Trophoblast cell (in vitro differentiated cells and primary cell): ENCODE measurements around the gene SLC13A3.

Source experiments
- DNase-seq, 2 donors: peaks; one replicate each; pipeline ENCODE4 v3.0.0-alpha.2; 2016
- H2AFZ ChIP-seq: 2 replicates; pipeline ENCODE4 v1.6.1; 2013; ENCODE audit warnings: low read length, moderate library complexity, mild to moderate bottlenecking; ENCODE audit not compliant: insufficient read depth, poor library complexity
- H2AK5ac ChIP-seq: 2 replicates; pipeline ENCODE4 v1.6.1; 2013; ENCODE audit warnings: mild to moderate bottlenecking, low read length
- H2BK120ac ChIP-seq: 2 replicates; pipeline ENCODE4 v1.6.1; 2013; ENCODE audit warnings: low read length, mild to moderate bottlenecking, moderate library complexity; ENCODE audit not compliant: insufficient read depth, poor library complexity
- H2BK12ac ChIP-seq: 2 replicates; pipeline ENCODE4 v1.6.1; 2013; ENCODE audit warnings: mild to moderate bottlenecking, low read length, moderate library complexity
- H2BK5ac ChIP-seq: 2 replicates; pipeline ENCODE4 v1.6.1; 2013; ENCODE audit warnings: low read length, low read depth, moderate library complexity, mild to moderate bottlenecking; ENCODE audit not compliant: poor library complexity
- H3K14ac ChIP-seq: 2 replicates; pipeline ENCODE4 v1.6.1; 2013; ENCODE audit warnings: mild to moderate bottlenecking, low read length
- H3K18ac ChIP-seq: 2 replicates; pipeline ENCODE4 v1.6.1; 2013; ENCODE audit warnings: mild to moderate bottlenecking, low read length
- H3K23ac ChIP-seq: 2 replicates; pipeline ENCODE4 v1.6.1; 2013; ENCODE audit warnings: low read length
- H3K27ac ChIP-seq: 2 replicates; pipeline ENCODE4 v1.5.1; 2013; ENCODE audit warnings: low read depth, mild to moderate bottlenecking, inconsistent platforms, low read length, moderate library complexity
- H3K27me3 ChIP-seq: 2 replicates; pipeline ENCODE4 v1.6.1; 2013; ENCODE audit warnings: inconsistent platforms, mild to moderate bottlenecking, low read length, moderate library complexity; ENCODE audit not compliant: insufficient read depth
- H3K36me3 ChIP-seq, 2 experiments: 1 replicate in 1 of 2; 2 replicates in 1 of 2; pipeline ENCODE4 v1.6.1; 2013; ENCODE audit warnings: low read length in 2 of 2, mild to moderate bottlenecking in 2 of 2, moderate library complexity in 1 of 2; ENCODE audit not compliant: insufficient read depth in 2 of 2, control insufficient read depth in 1 of 2
- H3K4ac ChIP-seq: 2 replicates; pipeline ENCODE4 v1.6.1; 2013; ENCODE audit warnings: low read depth, mild to moderate bottlenecking, low read length, moderate library complexity
- H3K4me1 ChIP-seq, 2 experiments: 1 replicate in 1 of 2; 2 replicates in 1 of 2; pipeline ENCODE4 v1.6.1; 2013; ENCODE audit warnings: low read length in 2 of 2, mild to moderate bottlenecking in 2 of 2, moderate library complexity in 1 of 2; ENCODE audit not compliant: insufficient read depth in 2 of 2, control insufficient read depth in 1 of 2
- H3K4me2 ChIP-seq: 2 replicates; pipeline ENCODE4 v1.6.1; 2013; ENCODE audit warnings: inconsistent platforms, mild to moderate bottlenecking, low read length, moderate library complexity
- H3K4me3 ChIP-seq: 2 replicates; pipeline ENCODE4 v1.5.1; 2013; ENCODE audit warnings: mild to moderate bottlenecking, low read depth, low read length, inconsistent platforms
- H3K79me1 ChIP-seq: one replicate; pipeline ENCODE4 v1.6.1; 2013; ENCODE audit warnings: low read length
- H3K79me2 ChIP-seq: 2 replicates; pipeline ENCODE4 v1.6.1; 2013; ENCODE audit warnings: low read length, mild to moderate bottlenecking; ENCODE audit not compliant: control insufficient read depth, insufficient read depth, poor library complexity
- H3K9ac ChIP-seq: 2 replicates; pipeline ENCODE4 v1.6.1; 2013; ENCODE audit warnings: mild to moderate bottlenecking, low read length
- H3K9me3 ChIP-seq: 2 replicates; pipeline ENCODE4 v1.6.1; 2013; ENCODE audit warnings: low read depth, mild to moderate bottlenecking, control low read depth, inconsistent platforms, low read length; ENCODE audit not compliant: insufficient read depth
- H4K12ac ChIP-seq: 2 replicates; pipeline ENCODE4 v1.6.1; 2013; ENCODE audit warnings: low read depth, mild to moderate bottlenecking, low read length, moderate library complexity
- H4K8ac ChIP-seq: 2 replicates; pipeline ENCODE4 v1.6.1; 2013; ENCODE audit warnings: low read depth, mild to moderate bottlenecking, low read length, moderate library complexity
- H4K91ac ChIP-seq: one replicate; pipeline ENCODE4 v1.6.1; 2013; ENCODE audit warnings: low read depth, mild to moderate bottlenecking, low read length, moderate library complexity
- WGBS: extraction: QIAGEN DNeasy Blood & Tissue Kit; methylation state at CpG from one replicate; pipeline ENCODE4 v1.1.7; 2013; ENCODE audit warnings: missing lambda C conversion rate; ENCODE audit not compliant: insufficient read length, insufficient coverage; ENCODE audit errors: extremely low coverage; 5-methylcytosine and 5-hydroxymethylcytosine counted together

Gene SLC13A3

DNA sequence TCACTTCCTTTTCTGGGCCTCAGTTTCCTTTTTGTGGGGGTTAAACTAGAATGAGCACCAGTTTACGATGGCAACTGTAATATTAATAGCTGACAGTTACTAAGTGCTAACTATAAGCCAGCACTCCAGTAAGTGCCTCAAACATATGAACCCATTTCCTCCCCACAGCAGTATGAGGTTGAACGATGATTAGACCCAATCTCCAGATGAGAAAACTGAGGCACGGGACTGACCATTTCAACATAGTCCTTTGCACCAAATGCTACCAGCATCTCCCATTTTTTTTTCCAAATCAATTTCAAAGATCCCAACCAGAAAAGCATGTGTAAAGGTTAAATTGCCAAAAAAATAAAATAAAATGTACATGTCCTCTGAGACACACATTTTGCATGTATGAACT, 7.1 kb downstream of the SLC13A3 start:
- WGBS = no CpG with 5 or more reads among the region's 3 CpGs
- H3K36me3 ChIP-seq = no peaks in the 10 kb centered on the region

DNA sequence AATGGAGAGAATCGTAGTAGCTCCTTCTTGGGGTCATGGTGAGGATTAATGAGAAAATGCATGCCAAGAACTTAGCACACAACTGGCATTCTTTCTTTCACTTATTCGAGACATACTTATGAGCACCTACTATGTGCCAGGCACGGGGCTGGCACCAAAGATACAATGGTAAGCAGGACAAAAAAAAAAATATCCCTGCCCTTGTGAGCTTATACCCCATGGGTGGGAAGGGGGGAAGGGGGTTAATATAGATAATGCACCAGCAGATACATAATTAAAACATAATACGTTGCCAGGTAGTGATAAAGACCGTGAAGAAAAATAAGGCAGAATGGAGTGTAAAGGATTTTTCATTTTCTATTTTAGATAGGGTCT, 8.3 kb downstream of the SLC13A3 start:
- H2BK5ac ChIP-seq = no peak overlapping the region
- H2BK12ac ChIP-seq = no peak overlapping the region
- H4K8ac ChIP-seq = no peak overlapping the region
- no peak overlapping the region for H2AK5ac ChIP-seq
- no peaks in the 10 kb centered on the region for H3K27me3 ChIP-seq
- no peak overlapping the region for H3K27ac ChIP-seq
- H3K79me2 ChIP-seq = no peaks in the 10 kb centered on the region
- no peak overlapping the region for H3K9ac ChIP-seq
- H3K4me1 ChIP-seq = peaks cover 7 to 14% of the 10 kb centered on the region in 2 experiments
- H3K9me3 ChIP-seq = no peaks in the 10 kb centered on the region
- DNase-seq = no peak
- no peak overlapping the region for H2BK120ac ChIP-seq
- no peak overlapping the region for H4K91ac ChIP-seq
- no peak overlapping the region for H3K4me2 ChIP-seq
- H3K36me3 ChIP-seq = no peaks in the 10 kb centered on the region
- H3K79me1 ChIP-seq = peaks cover 3% of the 10 kb centered on the region
- H3K4me3 ChIP-seq = no peak overlapping the region
- WGBS = no CpG with 5 or more reads among the region's 5 CpGs
- no peak overlapping the region for H4K12ac ChIP-seq
- H3K23ac ChIP-seq = no peak overlapping the region
- H2AFZ ChIP-seq = no peak overlapping the region
- no peak overlapping the region for H3K18ac ChIP-seq
- no peak overlapping the region for H3K4ac ChIP-seq
- no peak overlapping the region for H3K14ac ChIP-seq

More for the DNA sequence above, 7.1 kb downstream of the SLC13A3 start:
- Histone ChIP-seq H3K27me3 (no peaks in the 10 kb centered on the region), H3K4me1 (peaks cover 0 to 7% of the 10 kb centered on the region in 2 experiments), H3K4me2 (no peak overlapping the region), H3K27ac (no peak overlapping the region), H2AK5ac (no peak overlapping the region), H3K14ac (no peak overlapping the region), H3K79me1 (no peaks in the 10 kb centered on the region), H2BK120ac (no peak overlapping the region), H4K12ac (no peak overlapping the region), H4K91ac (no peak overlapping the region), H4K8ac (no peak overlapping the region), H3K18ac (no peak overlapping the region), H2AFZ (no peak overlapping the region), H3K9me3 (no peaks in the 10 kb centered on the region), H2BK5ac (no peak overlapping the region), H2BK12ac (no peak overlapping the region), H3K4ac (no peak overlapping the region), H3K79me2 (no peaks in the 10 kb centered on the region), H3K4me3 (no peak overlapping the region), H3K9ac (no peak overlapping the region), H3K23ac (no peak overlapping the region)
- no peak for DNase-seq

DNA sequence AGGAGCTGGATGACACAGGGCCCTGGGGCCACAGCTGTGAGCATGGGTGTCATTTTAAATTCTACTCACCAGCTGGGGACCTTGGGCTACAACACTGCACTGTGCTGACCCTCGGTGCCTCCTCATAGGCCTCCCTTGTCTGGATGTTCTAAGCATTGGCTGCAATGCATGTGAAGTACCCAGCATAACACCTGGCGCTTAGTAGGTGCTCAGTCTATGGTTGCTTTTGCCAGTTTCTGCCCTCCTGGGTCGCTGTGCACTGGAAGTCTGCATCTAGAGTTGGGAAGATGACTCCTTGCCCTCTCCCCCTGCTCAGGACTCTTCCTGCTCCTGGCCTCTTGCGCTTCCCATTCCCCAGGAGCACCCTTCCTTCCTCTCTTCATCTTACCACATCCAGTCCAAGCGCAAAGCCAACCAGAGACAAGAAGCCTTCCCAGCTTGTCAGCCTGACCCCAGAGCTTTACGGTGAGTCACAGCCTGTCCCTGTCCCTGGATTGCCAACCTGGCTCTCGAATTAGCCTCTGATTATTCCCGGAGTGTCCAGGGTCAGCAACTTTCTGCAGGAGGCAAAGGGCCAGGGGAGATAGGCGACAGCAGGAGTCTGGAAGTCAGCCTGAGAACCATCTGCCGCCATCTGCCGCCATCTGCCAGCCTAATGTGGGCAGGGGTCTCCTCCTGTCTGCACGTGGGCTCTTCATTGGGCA, 8.8 kb downstream of the SLC13A3 start:
- no CpG with 5 or more reads among the region's 12 CpGs for WGBS
- H4K8ac ChIP-seq = no peak overlapping the region
- no peak overlapping the region for H3K4me2 ChIP-seq
- no peak overlapping the region for H3K14ac ChIP-seq
- H4K91ac ChIP-seq = no peak overlapping the region
- no peaks in the 10 kb centered on the region for H3K36me3 ChIP-seq
- H2BK5ac ChIP-seq = no peak overlapping the region
- H3K79me1 ChIP-seq = peaks cover 7% of the 10 kb centered on the region
- no peak overlapping the region for H4K12ac ChIP-seq
- H2AK5ac ChIP-seq = no peak overlapping the region
- H3K27me3 ChIP-seq = no peaks in the 10 kb centered on the region
- H2BK120ac ChIP-seq = no peak overlapping the region
- H3K18ac ChIP-seq = no peak overlapping the region
- H3K9ac ChIP-seq = no peak overlapping the region
- no peak overlapping the region for H3K23ac ChIP-seq
- H3K27ac ChIP-seq = no peak overlapping the region
- no peak overlapping the region for H2AFZ ChIP-seq
- no peak overlapping the region for H3K4me3 ChIP-seq
- no peaks in the 10 kb centered on the region for H3K79me2 ChIP-seq
- peaks cover 12 to 20% of the 10 kb centered on the region in 2 experiments for H3K4me1 ChIP-seq
- H2BK12ac ChIP-seq = no peak overlapping the region
- H3K4ac ChIP-seq = no peak overlapping the region
- no peak for DNase-seq
- no peaks in the 10 kb centered on the region for H3K9me3 ChIP-seq

DNA sequence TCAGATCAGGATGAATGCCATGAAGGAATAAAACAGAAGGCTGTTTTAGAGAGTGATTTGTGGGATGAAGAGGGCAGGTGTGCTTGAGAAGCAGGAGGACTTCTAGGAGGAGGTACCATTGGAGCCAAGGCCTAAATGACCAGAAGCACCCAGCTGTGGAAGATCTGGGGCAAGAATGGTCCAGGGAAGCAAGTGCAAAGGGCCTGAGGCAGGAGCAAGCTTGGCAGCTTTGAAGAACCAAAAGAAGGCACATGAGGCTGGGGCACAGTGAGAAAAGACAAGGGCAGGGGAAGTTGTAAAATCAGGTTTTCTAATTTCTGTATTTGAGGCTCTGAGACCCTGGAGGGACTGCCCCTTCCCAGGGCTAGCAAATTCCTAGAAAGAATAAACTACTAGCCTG, 9.8 kb downstream of the SLC13A3 start:
- no peaks in the 10 kb centered on the region for H3K9me3 ChIP-seq
- H2BK120ac ChIP-seq = no peak overlapping the region
- no peak overlapping the region for H4K12ac ChIP-seq

More for the DNA sequence above, 9.8 kb downstream of the SLC13A3 start:
- no peak for DNase-seq
- Histone ChIP-seq H3K23ac (no peak overlapping the region), H3K4ac (no peak overlapping the region), H3K14ac (no peak overlapping the region), H3K4me1 (peaks cover 15 to 20% of the 10 kb centered on the region in 2 experiments), H3K4me3 (no peak overlapping the region), H3K79me1 (peaks cover 9% of the 10 kb centered on the region), H4K8ac (no peak overlapping the region), H3K4me2 (no peak overlapping the region), H3K36me3 (no peaks in the 10 kb centered on the region), H3K27ac (no peak overlapping the region), H2BK12ac (no peak overlapping the region), H3K9ac (no peak overlapping the region), H2AK5ac (no peak overlapping the region), H3K79me2 (no peaks in the 10 kb centered on the region), H2BK5ac (no peak overlapping the region), H3K18ac (no peak overlapping the region), H2AFZ (no peak overlapping the region), H4K91ac (no peak overlapping the region), H3K27me3 (no peaks in the 10 kb centered on the region)
